Activated CD8-positive, alpha-beta T cell treated with anti-CD3 and anti-CD28 coated beads for 36 hours (primary cell): Measurements from ENCODE around the gene B4GALT4. TPM values are rescaled to one million over a fixed set of nuclear protein-coding genes. Genes with fewer than 3 reads are reported as not detected.

ENCODE experiments used
- ATAC-seq: fragments of 200-7000 bp; cut with Tn5 transposase; one replicate; pipeline ENCODE4 v1.10.0; 2021; ENCODE audit warnings: mild to moderate bottlenecking, moderate library complexity
- CTCF ChIA-PET: fragments of 350-600 bp; sonication (Branson Sonifier 250); formaldehyde crosslinking; loops from one replicate; lab custom pipeline; 2021; ENCODE audit warnings: antibody characterized with exemption; lab: Charles Lee
- POLR2A ChIA-PET: fragments of 350-600 bp; sonication (Branson Sonifier 250); formaldehyde crosslinking; loops from one replicate; lab custom pipeline; 2021; ENCODE audit warnings: antibody characterized with exemption; lab: Charles Lee
- DNase-seq: peaks from one replicate; pipeline ENCODE4 v3.0.0-alpha.2; 2020
- H3K27ac Mint-ChIP-seq: one replicate; pipeline ENCODE4 v1.8.0; 2021; ENCODE audit warnings: mild to moderate bottlenecking, mixed read lengths
- H3K27me3 Mint-ChIP-seq: one replicate; pipeline ENCODE4 v1.8.0; 2021; ENCODE audit warnings: mixed read lengths
- H3K36me3 Mint-ChIP-seq: one replicate; pipeline ENCODE4 v1.8.0; 2021; ENCODE audit warnings: low read depth, mixed read lengths
- H3K4me1 Mint-ChIP-seq: one replicate; pipeline ENCODE4 v1.8.0; 2021; ENCODE audit warnings: low read depth, mixed read lengths
- H3K4me3 Mint-ChIP-seq: one replicate; pipeline ENCODE4 v1.8.0; 2021; ENCODE audit warnings: mild to moderate bottlenecking, moderate library complexity, mixed read lengths
- H3K9me3 Mint-ChIP-seq: one replicate; pipeline ENCODE4 v1.8.0; 2021; ENCODE audit warnings: mixed read lengths
- intact Hi-C: fragments of 100-400 bp; cut with micrococcal nuclease; formaldehyde crosslinking; loops from one replicate; pipeline ENCODE4 v1.10.0; 2022
- total RNA-seq, 2 experiments: library from RNA; stranded (reverse); gene quantifications; one replicate each; pipeline ENCODE4 v1.2.3, GENCODE V29; 2021
- TF ChIP-seq, protein P1 (sequence below): fragments of 200-600 bp; IDR thresholded peaks from one replicate; pipeline ENCODE4 v1.8.0; 2022; ENCODE audit warnings: antibody characterized with exemption, mild to moderate bottlenecking

B4GALT4 gene, protein sequence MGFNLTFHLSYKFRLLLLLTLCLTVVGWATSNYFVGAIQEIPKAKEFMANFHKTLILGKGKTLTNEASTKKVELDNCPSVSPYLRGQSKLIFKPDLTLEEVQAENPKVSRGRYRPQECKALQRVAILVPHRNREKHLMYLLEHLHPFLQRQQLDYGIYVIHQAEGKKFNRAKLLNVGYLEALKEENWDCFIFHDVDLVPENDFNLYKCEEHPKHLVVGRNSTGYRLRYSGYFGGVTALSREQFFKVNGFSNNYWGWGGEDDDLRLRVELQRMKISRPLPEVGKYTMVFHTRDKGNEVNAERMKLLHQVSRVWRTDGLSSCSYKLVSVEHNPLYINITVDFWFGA
- 10 to 100 TPM; 13.3 to 15.2 TPM for total RNA-seq

DNA sequence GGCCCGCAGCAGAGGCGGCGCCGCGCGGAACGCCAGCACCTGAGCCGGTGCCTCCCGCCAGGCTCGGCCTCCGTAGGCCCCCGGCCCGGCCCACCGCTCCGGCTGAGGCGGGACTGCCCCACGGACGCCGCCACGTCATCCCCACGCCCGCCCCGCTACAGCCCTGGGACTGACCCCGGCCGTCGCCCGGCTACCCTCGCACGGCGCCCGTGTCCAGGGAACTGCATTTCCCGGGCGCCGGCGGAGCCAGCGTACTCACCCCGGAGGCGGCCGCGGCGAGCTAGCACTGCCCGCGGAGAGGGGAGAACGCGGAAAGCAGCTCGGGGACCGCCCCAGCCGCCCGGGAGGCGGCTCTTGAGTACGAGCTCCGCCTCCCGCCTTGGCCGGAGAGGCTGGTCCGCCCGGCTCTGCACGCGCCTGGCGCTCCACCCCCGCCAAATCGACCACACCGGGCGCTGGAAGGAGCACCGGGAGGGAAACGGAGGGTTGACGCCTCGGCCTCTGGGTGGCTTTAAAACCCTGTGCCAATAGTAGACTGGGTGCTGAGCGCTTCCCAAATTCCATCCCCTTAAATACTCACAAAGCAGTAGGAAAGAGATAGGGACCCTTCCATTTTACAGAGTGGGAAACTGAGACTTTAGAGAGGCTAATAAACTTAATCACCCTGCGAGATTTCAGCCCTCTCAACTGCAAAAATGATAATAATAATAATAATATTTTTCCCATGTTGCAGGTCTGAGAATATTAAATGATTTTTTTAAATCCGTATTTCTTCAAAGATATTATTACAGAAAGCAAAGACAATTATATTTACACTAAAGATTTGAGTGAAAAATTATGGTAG, at the start of gene B4GALT4:
Gene B4GALT4, minus strand, starts transcription at position 288 of the 844 bp plus-strand sequence. CDS start 10,779 bp downstream, outside the sequence.
- Mint-ChIP-seq H3K27ac (peak within 1 kb of the TSS; percentile 99), H3K9me3 (no peaks in the 10 kb centered on the region), H3K4me1 (peaks cover 36% of the 10 kb centered on the region), H3K36me3 (peaks cover 9% of the 10 kb centered on the region), H3K4me3 (peak within 1 kb of the TSS; percentile 83), H3K27me3 (no peaks in the 10 kb centered on the region)
- TF ChIP-seq, protein P1, sequence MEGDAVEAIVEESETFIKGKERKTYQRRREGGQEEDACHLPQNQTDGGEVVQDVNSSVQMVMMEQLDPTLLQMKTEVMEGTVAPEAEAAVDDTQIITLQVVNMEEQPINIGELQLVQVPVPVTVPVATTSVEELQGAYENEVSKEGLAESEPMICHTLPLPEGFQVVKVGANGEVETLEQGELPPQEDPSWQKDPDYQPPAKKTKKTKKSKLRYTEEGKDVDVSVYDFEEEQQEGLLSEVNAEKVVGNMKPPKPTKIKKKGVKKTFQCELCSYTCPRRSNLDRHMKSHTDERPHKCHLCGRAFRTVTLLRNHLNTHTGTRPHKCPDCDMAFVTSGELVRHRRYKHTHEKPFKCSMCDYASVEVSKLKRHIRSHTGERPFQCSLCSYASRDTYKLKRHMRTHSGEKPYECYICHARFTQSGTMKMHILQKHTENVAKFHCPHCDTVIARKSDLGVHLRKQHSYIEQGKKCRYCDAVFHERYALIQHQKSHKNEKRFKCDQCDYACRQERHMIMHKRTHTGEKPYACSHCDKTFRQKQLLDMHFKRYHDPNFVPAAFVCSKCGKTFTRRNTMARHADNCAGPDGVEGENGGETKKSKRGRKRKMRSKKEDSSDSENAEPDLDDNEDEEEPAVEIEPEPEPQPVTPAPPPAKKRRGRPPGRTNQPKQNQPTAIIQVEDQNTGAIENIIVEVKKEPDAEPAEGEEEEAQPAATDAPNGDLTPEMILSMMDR: no peak
- DNase-seq: peak; percentile 81
- intact Hi-C loops: loop anchor here (1.0 to 5.0 kb wide), 3 partner anchors 54 to 359 kb away; partner anchors contain the start of gene ARHGAP31
- CTCF ChIA-PET: interaction anchor here (0.5 to 3.5 kb wide), 44 partner anchors 7 to 436 kb away, joined by 3 to 61 read pairs (median 4); partner anchors contain the start of genes ARHGAP31, IGSF11 and TEX55
- POLR2A ChIA-PET: interaction anchor here (1.0 to 2.7 kb wide), 8 partner anchors 10 to 111 kb away, joined by 3 to 13 read pairs (median 4); partner anchors contain the start of gene ARHGAP31
- peak; percentile 78 for ATAC-seq

DNA sequence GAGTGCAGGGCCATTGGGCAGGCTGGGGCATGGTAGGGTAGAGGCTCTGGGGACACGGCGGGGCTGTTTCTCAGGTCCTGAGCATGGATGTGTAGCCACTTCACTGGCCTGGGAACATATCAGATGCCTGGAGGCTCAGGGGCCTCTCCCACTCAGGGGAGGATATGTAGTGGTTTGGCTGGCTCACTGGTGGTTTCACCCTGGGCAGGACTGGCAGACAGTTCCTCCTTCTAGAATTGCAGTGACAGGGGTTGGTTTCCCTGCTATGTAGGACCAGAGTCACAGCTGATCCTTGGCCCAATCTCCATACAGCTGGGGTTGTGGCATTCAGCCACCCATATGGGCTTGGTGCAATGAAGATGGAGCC, 48.7 kb upstream of the B4GALT4 start:
- intact Hi-C loops: no loop called here
- DNase-seq (no peak), ATAC-seq (no peak)
- POLR2A ChIA-PET: no interaction called here
- Mint-ChIP-seq H3K9me3 (peaks cover 15% of the 10 kb centered on the region), H3K4me3 (no peak overlapping the region), H3K27ac (no peak overlapping the region), H3K36me3 (peaks cover 3% of the 10 kb centered on the region), H3K27me3 (no peaks in the 10 kb centered on the region), H3K4me1 (peaks cover 14% of the 10 kb centered on the region)
- TF ChIP-seq, protein P1: no peak
- CTCF ChIA-PET: interaction anchor here (1.0 kb wide), 1 partner anchor 15 kb away, joined by 4 read pairs; no protein-coding TSS in a partner anchor

DNA sequence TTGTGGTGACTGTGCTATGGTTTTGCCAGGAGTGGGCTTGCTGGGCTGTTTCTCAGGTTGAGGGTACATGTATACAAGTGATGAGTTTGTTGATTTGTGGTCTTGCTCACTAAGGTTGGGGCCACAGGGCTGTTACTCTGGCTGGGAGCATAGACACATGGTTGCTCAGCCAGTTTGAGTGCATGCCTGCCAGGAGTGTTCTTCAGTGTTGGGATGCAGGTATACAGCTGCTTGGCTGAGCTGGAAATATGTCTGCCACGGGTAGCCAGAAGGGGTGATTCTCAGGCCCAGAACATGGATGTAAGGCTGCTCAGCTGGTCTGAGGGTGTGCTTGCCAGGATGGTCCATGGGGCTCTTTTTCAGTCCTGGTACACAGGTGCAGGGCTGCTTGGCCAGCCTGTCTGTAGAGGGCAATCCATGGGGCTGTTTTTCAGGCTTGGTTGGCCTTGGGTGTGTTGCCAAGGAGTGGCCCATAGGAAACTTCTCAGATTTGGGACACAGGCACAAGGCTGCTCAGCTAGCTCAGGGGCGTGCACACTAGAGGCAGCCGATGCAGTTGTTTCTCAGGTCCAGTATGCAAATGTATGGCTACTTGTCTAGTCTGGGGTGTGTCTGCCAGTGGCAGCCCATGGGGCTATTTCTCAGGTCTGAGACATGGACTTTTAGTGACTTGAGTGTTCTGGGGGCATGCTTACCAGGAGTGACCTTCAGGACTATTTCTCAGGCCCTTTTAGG, 48.2 kb upstream of the B4GALT4 start:
- peaks cover 15% of the 10 kb centered on the region for H3K9me3 Mint-ChIP-seq
- H3K27ac Mint-ChIP-seq: no peak overlapping the region
- ChIA-PET CTCF (interaction anchor here (1.0 to 1.2 kb wide), 2 partner anchors 11 to 14 kb away, joined by 3 to 4 read pairs; no protein-coding TSS in a partner anchor), POLR2A (no interaction called here)
- DNase-seq (no peak), ATAC-seq (no peak)
- H3K36me3 Mint-ChIP-seq: peaks cover 3% of the 10 kb centered on the region
- H3K27me3 Mint-ChIP-seq: no peaks in the 10 kb centered on the region
- H3K4me1 Mint-ChIP-seq: peaks cover 14% of the 10 kb centered on the region
- no peak overlapping the region for H3K4me3 Mint-ChIP-seq
- intact Hi-C loops: no loop called here
- TF ChIP-seq, protein P1: no peak

DNA sequence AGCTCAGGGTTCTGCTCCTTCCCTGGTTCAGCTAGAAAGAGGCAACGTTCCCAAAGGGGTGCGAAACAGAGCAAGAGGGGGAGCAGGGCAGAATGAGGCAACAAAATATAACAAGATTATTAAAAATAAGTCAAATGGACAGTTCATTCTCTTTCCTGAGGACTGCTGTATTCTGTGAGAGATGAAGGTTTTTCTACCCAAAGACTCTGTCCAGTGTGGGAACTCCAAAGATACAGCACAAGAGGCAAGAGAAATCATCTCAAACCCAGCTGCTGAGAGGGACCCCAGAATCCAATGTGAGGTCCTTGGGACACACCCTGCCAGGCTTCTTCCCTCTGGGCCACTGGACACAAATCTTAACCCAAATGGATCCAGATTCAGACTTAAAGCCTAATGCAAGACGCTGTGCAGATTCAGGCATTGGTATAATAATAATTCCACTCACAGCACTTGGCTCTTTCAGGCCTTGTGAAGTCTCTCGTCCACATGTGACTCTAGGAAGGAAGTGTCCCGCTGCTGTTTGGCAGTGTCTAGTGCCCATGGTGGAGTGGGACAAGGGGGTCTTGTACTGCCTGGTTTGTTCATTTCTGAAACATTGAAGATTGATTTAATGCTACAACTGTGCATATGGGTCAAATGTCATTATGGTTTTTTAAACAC, 39.0 kb upstream of the B4GALT4 start:
- TF ChIP-seq, protein P1: no peak
- ChIA-PET CTCF (interaction anchor here (1.0 kb wide), 2 partner anchors 13 to 73 kb away, joined by 3 read pairs; no protein-coding TSS in a partner anchor), POLR2A (no interaction called here)
- Mint-ChIP-seq H3K9me3 (peaks cover 17% of the 10 kb centered on the region), H3K4me1 (peaks cover 7% of the 10 kb centered on the region), H3K36me3 (peaks cover 5% of the 10 kb centered on the region), H3K27me3 (no peaks in the 10 kb centered on the region), H3K27ac (no peak overlapping the region), H3K4me3 (no peak overlapping the region)
- DNase-seq (no peak), ATAC-seq (no peak)
- intact Hi-C loops: loop anchor here (5.0 kb wide), 1 partner anchor 73 kb away; no protein-coding TSS in a partner anchor
